ENCODE results near the gene RNGTT.

The RNGTT gene

DNA sequence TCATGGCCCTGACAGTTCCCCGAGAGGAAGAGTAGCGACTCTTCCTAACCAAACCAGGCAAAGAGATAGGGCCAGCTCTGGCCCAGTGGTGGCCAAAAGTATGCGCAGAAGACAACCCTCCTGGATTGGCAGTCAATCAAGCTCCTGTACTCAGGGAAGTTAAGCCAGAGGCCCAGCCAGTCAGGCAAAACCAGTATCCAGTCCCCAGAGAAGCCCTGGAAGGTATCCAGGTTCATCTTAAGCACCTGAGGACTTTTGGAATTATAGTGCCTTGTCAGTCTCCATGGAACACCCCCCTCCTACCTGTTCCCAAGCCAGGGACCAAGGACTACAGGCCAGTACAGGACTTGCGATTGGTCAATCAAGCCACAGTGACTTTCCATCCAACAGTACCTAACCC, 298.3 kb downstream of the RNGTT start:
- no peak for TF ChIP-seq Cebpa-rat (IDR thresholded peaks at IDR 0.05)
- Histone ChIP-seq H3K9ac (no peak overlapping the region), H3K4me1 (no peaks in the 10 kb centered on the region), H3K27me3 (no peaks in the 10 kb centered on the region), H4K20me1 (no peaks in the 10 kb centered on the region), H3K9me3 (replicated peaks in 1 of 11) (peaks cover 67 to 98% (median 87%) of the 10 kb centered on the region in 11 experiments), H3K27ac (no peak overlapping the region), H3K4me2 (no peak overlapping the region), H3K36me3 (peaks cover 6 to 60% (median 17%) of the 10 kb centered on the region in 11 experiments; a peak in 15 of 22 replicates), H3K4me3 (no peak overlapping the region)

DNA sequence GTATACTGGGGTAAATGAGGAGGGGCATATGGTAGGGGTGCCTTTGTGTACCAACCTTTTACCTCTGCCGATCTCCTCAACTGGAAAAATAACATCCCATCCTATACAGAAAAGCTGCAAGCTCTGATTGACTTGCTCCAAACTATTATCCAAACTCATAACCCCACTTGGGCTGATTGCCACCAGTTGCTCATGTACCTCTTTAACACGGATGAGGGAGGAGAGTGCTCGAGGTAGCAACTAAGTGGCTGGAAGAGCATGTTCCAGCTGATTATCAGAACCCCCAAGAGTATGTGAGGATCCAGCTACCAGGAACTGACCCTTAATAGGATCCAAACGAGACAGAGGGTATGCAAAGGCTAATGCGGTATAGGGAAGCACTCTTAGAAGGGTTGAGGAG, 299.6 kb downstream of the RNGTT start:
- Histone ChIP-seq H3K4me2 (no peak overlapping the region), H3K4me1 (no peaks in the 10 kb centered on the region), H3K4me3 (no peak overlapping the region), H3K9me3 (replicated peaks in 1 of 11) (peaks cover 67 to 97% (median 84%) of the 10 kb centered on the region in 11 experiments), H3K27me3 (no peaks in the 10 kb centered on the region), H4K20me1 (no peaks in the 10 kb centered on the region), H3K9ac (no peak overlapping the region), H3K27ac (no peak overlapping the region), H3K36me3 (peaks cover 1 to 52% (median 12%) of the 10 kb centered on the region in 11 experiments; a peak in 15 of 22 replicates)
- no peak for TF ChIP-seq Cebpa-rat (IDR thresholded peaks at IDR 0.05)

DNA sequence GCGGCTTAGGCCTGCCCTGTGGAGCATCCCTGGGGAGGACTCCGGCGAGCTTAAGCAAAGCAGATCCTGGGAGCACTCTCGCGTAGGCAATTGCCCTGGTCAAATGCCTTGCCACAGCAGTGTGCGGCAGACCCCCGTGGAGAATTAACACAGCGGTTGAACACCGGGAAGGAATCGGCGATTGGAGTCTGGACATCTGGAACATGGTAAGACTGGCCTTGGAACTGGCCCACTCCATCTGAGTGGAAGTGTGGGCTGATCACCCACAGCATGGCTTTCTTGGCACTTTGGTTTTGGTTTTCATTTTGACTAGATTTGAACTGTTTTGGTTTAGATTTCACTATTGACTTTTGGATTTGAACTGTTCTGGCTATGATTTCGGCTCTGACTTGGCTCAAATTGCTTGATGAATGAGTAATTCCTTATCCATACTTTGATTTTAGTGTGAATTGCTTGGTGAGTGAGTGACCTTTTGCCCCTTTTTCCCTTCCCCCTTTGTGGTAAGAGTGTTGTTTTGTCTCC, 300.7 kb downstream of the RNGTT start:
- no peaks in the 10 kb centered on the region for H3K4me1 ChIP-seq
- H3K9ac ChIP-seq, result no peak overlapping the region
- no peak for TF ChIP-seq Cebpa-rat (IDR thresholded peaks at IDR 0.05)
- no peak overlapping the region for H3K4me3 ChIP-seq
- H3K9me3 ChIP-seq (replicated peaks in 1 of 11), result peaks cover 68 to 99% (median 84%) of the 10 kb centered on the region in 11 experiments
- no peak overlapping the region for H3K27ac ChIP-seq
- no peaks in the 10 kb centered on the region for H4K20me1 ChIP-seq
- peaks cover 7 to 52% (median 16%) of the 10 kb centered on the region in 11 experiments; a peak in 17 of 22 replicates for H3K36me3 ChIP-seq
- no peaks in the 10 kb centered on the region for H3K27me3 ChIP-seq
- H3K4me2 ChIP-seq, result no peak overlapping the region

DNA sequence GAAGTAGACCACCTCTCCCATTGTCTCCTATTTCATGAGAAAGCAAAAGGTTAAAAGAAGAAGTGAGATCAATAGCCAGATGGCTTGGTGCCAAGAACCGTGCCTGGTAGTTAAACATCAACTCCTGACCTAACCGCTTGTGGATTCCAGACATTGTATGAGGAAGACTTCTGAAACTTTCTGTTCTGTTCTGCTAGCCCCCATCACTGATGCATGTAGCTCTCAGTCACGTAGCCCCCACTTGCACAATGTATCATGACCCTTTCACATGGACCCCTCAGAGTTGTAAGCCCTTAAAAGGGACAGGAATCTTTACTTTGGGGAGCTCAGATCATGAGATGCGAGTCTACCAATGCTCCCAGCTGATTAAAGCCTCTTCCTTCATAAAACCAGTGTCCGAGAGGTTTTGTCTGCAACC, 301.2 kb downstream of the RNGTT start:
- Histone ChIP-seq H4K20me1 (no peaks in the 10 kb centered on the region), H3K9ac (no peak overlapping the region), H3K27me3 (no peaks in the 10 kb centered on the region), H3K9me3 (replicated peaks in 1 of 11) (peaks cover 72 to 99% (median 85%) of the 10 kb centered on the region in 11 experiments), H3K36me3 (peaks cover 7 to 54% (median 17%) of the 10 kb centered on the region in 11 experiments; a peak in 17 of 22 replicates), H3K27ac (no peak overlapping the region), H3K4me2 (no peak overlapping the region), H3K4me1 (no peaks in the 10 kb centered on the region), H3K4me3 (no peak overlapping the region)
- no peak for TF ChIP-seq Cebpa-rat (IDR thresholded peaks at IDR 0.05)

DNA sequence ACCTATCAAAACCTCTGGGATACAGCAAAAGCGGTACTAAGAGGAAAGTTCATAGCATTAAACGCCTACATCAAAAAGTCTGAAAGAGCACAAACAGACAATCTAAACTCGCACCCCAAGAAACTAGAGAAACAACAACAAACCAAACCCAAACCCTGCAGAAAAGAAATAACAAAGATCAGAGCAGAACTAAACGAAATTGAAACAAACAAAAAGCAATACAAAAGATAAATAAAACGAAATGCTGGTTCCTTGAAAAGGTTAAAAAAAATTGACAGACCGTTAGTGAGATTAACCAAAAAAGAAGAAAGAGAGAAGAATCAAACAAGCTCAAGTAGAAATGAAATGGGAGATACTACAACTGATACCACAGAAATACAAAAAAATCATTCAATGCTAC, 302.3 kb downstream of the RNGTT start:
- Histone ChIP-seq H3K27ac (no peak overlapping the region), H3K4me1 (no peaks in the 10 kb centered on the region), H3K9me3 (replicated peaks in 1 of 11) (peaks cover 69 to 96% (median 86%) of the 10 kb centered on the region in 11 experiments), H3K36me3 (peaks cover 5 to 46% (median 19%) of the 10 kb centered on the region in 11 experiments; a peak in 17 of 22 replicates), H3K9ac (no peak overlapping the region), H3K4me3 (no peak overlapping the region), H3K4me2 (no peak overlapping the region), H4K20me1 (no peaks in the 10 kb centered on the region), H3K27me3 (no peaks in the 10 kb centered on the region)
- no peak for TF ChIP-seq Cebpa-rat (IDR thresholded peaks at IDR 0.05)

DNA sequence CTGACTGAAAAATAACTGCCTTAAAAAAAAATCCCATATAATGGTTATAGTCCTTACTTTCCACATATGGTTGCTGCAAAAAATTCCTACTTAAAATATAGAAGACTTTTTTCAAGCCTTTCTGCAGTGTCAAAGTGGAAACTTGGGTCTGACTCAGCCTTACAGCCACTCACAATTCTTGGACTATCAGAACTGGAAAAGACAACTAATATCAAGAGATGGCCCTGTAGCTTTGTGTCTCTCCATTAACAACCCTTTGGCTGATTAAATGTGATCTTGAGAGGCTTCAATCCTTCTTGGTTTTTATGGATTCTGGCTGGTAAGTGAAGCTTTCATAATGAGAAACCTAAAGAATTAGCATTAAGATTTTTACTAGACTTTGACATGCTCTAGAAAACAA, 307.8 kb downstream of the RNGTT start:
- Histone ChIP-seq H3K27me3 (no peaks in the 10 kb centered on the region), H3K36me3 (peaks cover 0 to 24% (median 17%) of the 10 kb centered on the region in 11 experiments; a peak in 12 of 22 replicates), H4K20me1 (no peaks in the 10 kb centered on the region), H3K9me3 (replicated peaks in 1 of 11) (peaks cover 30 to 41% (median 38%) of the 10 kb centered on the region in 11 experiments), H3K9ac (no peak overlapping the region), H3K4me2 (no peak overlapping the region), H3K4me1 (no peaks in the 10 kb centered on the region), H3K4me3 (no peak overlapping the region), H3K27ac (no peak overlapping the region)
- no peak for TF ChIP-seq Cebpa-rat (IDR thresholded peaks at IDR 0.05)

DNA sequence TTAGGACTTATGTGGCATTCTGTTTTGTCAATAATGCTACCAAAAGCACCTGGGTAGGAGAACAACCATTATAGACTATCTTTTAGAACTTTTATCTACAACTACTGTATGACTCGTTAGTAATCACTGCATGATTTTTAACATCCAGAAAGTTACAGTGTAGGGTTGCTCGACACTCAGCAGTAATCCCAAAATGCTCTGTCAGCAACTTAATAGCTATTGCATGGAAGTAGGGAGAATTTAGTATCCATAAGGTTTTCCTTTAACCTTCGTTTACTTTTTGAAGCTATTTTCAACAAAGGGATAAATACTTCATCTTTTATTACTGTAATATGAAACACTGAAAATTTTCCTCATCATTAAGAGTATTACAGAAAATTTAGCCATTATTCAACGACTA, 309.5 kb downstream of the RNGTT start:
- Histone ChIP-seq H3K9ac (no peak overlapping the region), H4K20me1 (no peaks in the 10 kb centered on the region), H3K36me3 (peaks cover 0 to 24% (median 17%) of the 10 kb centered on the region in 11 experiments; a peak in 12 of 22 replicates), H3K4me3 (no peak overlapping the region), H3K27me3 (no peaks in the 10 kb centered on the region), H3K4me1 (no peaks in the 10 kb centered on the region), H3K9me3 (replicated peaks in 1 of 11) (peaks cover 21 to 26% (median 23%) of the 10 kb centered on the region in 11 experiments), H3K27ac (no peak overlapping the region), H3K4me2 (no peak overlapping the region)
- TF ChIP-seq Cebpa-rat (IDR thresholded peaks at IDR 0.05), result no peak

DNA sequence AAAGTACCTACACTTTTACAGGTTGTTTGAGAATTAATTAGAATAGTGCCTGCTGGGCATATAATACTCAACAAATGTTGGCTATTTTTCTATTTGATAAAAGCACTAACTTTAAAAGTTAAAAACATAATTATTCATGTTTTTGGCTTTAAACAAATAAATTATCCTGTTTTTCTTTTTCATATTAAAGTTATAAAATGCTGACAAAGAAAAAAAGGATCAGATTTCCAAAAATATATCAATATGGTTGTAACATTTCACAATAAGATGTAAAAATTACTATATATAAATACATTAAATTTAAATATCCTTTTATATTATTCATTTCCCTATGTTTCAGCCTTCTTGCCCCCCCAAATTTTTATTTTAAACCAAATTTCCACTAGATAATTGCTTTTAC, 312.0 kb downstream of the RNGTT start:
- no peak for TF ChIP-seq Cebpa-rat (IDR thresholded peaks at IDR 0.05)
- Histone ChIP-seq H3K27me3 (no peaks in the 10 kb centered on the region), H3K9me3 (replicated peaks in 1 of 11) (peaks cover 0 to under 1% (median 0%) of the 10 kb centered on the region in 11 experiments; a peak in 1 of 22 replicates), H3K9ac (no peak overlapping the region), H3K27ac (no peak overlapping the region), H3K4me1 (no peaks in the 10 kb centered on the region), H3K4me3 (no peak overlapping the region), H3K36me3 (0 out of 22 replicates have a peak, but pooled peaks cover 0 to under 1% (median 0%) of the 10 kb centered on the region in 11 experiments), H4K20me1 (no peaks in the 10 kb centered on the region), H3K4me2 (no peak overlapping the region)

DNA sequence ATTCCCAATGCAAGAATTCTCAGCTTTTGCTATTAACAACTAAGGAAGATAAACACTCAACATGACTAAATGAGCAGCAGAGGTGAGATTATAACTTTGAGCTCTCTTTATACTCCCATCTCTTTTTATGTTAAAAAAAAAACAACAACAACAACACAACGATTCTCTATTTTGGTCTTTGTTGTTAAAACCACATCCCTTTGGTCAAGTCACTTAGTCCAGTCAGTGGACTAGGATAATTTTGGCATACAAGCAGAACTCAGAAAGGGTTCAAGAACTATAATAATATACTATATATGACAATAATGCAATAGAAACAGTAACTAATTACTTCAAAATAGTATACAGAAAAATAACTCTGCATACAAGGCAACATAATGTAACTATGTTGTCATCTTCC, 312.4 kb downstream of the RNGTT start:
- H3K9me3 ChIP-seq (replicated peaks in 1 of 11), result no peaks in the 10 kb centered on the region
- TF ChIP-seq Cebpa-rat (IDR thresholded peaks at IDR 0.05), result no peak
- H3K4me3 ChIP-seq, result no peak overlapping the region
- no peaks in the 10 kb centered on the region for H4K20me1 ChIP-seq
- H3K27ac ChIP-seq, result no peak overlapping the region
- no peaks in the 10 kb centered on the region for H3K27me3 ChIP-seq
- H3K9ac ChIP-seq, result no peak overlapping the region
- no peak overlapping the region for H3K4me2 ChIP-seq
- no peaks in the 10 kb centered on the region for H3K4me1 ChIP-seq
- no peaks in the 10 kb centered on the region for H3K36me3 ChIP-seq

DNA sequence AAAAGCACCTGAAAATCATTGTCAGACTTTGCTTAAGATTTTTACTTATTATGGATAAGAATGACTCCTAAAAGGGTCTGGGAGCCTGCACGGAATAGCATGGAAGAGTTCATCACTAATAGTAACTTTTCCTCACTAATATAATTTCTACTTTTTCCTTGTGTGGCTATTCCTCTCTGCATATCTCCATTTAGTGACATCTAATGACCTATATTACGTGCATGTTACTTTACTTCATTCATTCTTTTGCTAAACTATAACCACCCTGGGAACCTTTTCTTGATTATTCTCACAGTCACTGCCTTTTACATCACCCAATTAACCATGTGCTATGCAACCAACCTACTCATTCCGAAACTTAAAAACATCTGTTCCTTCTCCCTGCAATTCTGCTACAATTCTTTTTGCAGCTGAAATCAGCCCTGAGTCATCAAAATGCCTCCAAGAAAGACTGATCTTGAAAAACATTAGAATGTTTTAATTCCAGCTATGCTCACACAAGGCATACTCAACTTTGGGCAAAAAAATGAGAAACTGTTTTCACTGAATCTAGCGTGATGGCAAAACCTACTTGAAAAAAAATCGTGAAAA, 313.3 kb downstream of the RNGTT start:
- H4K20me1 ChIP-seq, result no peaks in the 10 kb centered on the region
- no peaks in the 10 kb centered on the region for H3K36me3 ChIP-seq
- H3K4me3 ChIP-seq, result no peak overlapping the region
- H3K9me3 ChIP-seq (replicated peaks in 1 of 11), result no peaks in the 10 kb centered on the region
- H3K27ac ChIP-seq, result no peak overlapping the region
- no peak overlapping the region for H3K4me2 ChIP-seq
- no peak for TF ChIP-seq Cebpa-rat (IDR thresholded peaks at IDR 0.05)
- no peaks in the 10 kb centered on the region for H3K27me3 ChIP-seq
- H3K4me1 ChIP-seq, result no peaks in the 10 kb centered on the region
- no peak overlapping the region for H3K9ac ChIP-seq

Data from BLaER1 treated with 17β-estradiol and CSF1 and Interleukin-3, amounts not matched to agents 10 nM and 100 nM (cell line).